SH-SY5Y (cell line): Measurements from ENCODE around the gene SGMS1.

Source experiments
- GATA2 ChIP-seq: IDR thresholded peaks from 2 replicates; pipeline ENCODE4 v1.6.1; 2011; ENCODE audit warnings: mild to moderate bottlenecking, low read depth, low read length
- GATA3 ChIP-seq: IDR thresholded peaks from 2 replicates; pipeline ENCODE4 v1.6.1; 2011; ENCODE audit warnings: low read depth, mild to moderate bottlenecking, low read length, moderate library complexity

Gene SGMS1

DNA sequence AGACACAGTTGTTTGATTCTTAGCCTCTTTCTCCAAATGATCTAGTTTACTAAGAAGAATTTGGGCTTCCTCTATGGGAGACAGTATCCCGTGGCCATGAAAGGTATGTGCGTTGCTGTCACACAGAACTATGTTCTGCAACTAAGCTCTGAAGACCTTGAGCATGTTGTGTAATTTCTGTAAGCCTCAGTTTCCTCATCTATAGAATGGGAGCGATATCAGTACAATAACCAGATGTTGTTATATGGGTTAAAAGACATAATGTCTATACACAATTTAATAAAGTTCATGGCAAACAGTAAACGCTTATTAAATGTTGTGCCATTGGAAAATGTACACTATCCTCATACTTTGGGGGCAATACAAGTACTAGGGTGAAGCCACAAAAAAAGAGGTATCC is 187.0 kb downstream of the SGMS1 start:
- TF ChIP-seq GATA2 = no peak
- TF ChIP-seq GATA3 = no peak

DNA sequence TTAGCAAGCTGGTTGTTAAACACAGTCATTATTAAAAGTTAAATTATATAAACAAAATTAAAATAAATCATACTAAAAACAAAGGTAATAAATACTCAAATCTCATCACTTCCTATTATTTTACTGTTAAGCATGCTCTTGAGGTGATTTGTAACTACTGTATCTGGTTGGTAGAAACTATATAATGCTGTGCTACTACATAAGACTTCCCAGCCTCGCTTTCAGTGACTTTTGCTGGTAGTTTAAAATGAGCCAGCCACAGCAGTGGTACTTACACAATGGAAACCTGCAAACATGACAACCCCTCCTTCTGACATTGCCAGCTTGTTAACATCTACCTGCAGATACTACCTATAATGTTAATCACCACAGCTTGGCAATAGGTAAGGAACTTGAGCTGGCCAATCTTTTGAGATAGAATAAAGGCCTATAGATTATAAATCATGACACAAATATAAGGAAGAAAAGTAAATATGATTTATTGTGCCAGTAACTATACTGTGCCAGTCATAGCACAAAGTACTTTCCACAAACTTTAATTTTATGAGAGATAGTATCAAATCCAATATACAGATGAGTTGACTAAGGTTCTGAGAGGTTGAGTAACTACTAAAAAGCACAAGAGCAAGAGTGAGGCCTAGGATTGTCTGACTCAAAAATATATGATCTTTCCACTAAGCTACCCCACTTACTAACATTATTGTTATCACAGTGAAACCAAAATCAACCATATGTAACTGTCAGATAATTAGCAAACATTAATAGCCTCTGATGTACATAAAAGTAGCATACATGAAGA is 191.3 kb downstream of the SGMS1 start:
- TF ChIP-seq GATA2 (no peak), GATA3 (no peak)

DNA sequence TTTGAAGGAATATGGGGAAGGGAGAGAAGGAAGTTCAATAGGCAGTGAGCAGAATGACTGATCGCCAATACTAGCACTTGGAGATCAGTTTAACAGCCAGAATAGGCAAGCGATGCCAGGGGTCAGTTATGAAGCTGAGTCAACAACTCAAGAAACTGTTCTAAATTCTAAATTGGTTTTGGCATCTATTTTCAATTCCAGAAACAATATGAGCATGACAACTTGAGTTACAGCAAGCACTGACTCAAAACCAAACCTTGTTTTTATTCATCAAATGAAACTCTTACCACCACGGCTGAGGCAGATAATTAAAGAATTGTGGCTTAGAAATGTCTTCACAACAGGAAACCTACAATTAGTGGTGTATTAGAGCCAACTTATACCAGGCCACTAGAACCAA is 192.0 kb downstream of the SGMS1 start:
- TF ChIP-seq GATA3 = no peak
- TF ChIP-seq GATA2 = no peak

DNA sequence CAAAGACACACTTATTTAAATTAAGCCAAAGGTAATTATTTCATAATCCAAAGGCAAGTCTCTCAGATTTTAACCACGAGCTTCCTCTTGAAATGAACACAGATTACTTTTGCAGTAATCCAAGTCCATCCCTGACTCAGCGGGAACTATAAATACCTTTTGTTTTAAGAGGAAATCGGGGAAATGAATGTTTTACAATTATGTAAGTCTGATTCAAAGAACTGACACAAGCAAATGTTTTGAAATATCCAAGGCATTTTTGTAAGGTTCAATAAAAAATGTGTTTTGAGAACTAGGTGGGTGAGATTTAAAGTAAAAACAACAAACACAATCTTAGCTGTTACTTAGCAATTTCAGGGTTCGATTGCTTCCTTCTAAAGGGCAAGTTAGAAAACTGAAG is 192.6 kb downstream of the SGMS1 start:
- TF ChIP-seq GATA3 = no peak
- no peak for TF ChIP-seq GATA2

DNA sequence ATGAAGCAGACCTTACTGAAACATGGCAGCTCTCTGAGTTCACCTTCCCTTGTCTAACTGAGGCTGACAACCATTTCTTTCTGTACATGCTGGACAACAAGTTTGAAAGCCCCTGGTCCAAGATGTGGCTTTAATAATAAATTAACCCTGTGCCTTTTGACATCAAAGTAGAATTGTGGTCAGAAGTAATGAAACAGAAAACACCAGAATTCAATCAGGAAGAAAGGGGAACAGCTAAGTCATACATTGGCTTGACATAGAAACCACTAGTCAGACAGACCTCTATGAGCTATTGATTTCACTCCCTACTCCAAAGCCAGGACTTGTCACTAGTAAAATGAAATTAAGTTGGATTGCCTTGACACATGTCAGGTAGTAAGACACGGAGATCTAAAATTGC is 197.3 kb downstream of the SGMS1 start:
- TF ChIP-seq GATA2 (no peak), GATA3 (no peak)

DNA sequence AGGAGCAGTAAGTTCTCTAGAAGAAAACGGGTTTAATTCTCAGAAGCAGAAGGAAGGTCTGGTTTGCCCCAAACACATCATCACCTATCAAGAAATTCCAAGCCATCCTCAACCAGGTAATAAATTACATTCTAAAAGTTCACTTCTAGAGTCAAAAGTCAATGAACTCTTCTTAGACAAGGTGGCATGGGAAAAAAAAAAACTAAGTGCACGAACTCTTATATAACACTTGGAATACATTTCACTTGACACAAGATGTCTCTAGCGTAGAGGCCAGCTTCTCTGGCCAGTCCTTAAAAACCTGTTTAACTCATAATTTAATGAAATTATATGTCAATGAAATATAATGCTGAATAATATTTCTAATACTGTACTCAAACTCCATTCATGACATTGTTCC is 200.3 kb downstream of the SGMS1 start:
- no peak for TF ChIP-seq GATA3

DNA sequence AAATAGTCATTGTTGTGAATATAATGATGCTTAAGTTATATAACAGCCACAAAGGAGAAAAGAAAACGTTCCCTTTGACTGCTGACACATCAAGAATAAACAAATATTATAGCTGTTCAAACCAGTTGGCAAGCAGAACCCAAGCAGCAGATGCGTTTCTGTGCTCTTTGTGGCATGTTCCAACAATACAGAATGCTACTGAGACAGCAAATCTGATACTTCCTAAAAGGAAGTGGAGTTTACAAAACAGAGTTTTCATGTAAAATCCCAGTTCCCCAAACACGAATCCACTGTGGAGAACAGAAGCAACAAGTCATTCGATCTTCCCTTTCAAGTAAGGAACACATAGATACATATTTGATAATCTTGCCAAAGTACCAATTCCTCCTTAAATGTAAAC is 201.5 kb downstream of the SGMS1 start:
- TF ChIP-seq GATA2 (no peak), GATA3 (no peak)

DNA sequence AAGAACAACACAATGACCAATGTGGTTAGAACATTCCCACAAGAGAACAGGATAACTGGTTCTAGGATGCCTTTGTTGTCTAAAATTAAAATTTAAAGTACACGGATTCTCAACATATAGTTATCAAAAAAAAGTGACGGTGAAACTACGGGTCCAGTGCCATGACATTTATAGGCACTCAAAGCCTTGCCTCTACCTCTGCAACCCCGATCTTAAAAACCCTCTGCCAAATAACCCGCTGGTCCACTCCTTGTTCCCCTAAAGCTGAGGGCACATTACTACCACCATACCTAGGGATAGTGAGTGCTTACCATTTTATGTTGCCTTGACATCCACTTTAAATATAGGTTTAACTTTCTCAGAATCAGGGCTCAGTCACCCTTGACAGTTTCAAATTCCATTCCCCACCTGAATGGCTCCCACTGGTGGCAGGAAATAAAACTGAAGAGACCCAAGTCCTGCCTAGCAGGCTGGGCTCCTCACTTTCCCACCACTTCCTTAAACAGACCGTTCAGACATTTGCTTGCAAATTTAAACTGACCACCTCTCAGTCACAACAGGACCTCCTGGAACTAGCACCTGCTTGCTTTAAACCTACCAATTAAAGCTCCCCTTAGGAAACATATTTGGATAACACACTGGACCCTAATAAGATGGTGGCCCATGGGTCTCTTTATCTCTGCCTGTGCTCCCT is 202.6 kb downstream of the SGMS1 start:
- no peak for TF ChIP-seq GATA3

DNA sequence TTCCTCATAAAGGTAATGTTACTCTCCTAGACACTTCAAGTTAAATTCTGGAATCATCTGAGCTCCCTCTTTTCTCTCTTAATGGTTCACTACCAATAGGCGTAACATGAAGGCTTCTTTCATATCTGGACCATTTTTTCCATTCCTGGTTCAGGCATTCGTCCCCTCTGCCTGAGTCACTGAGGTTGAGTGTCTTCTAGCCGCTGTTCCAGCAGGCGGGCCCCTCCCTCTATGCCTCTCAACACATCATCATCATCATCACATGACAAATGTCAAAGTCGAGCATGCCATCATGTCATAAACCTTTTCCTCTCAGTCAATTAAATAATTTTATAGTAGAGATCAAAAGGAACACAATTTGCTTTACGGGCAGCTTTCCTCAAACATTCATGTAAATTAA is 203.6 kb downstream of the SGMS1 start:
- no peak for TF ChIP-seq GATA3
- TF ChIP-seq GATA2 = no peak

DNA sequence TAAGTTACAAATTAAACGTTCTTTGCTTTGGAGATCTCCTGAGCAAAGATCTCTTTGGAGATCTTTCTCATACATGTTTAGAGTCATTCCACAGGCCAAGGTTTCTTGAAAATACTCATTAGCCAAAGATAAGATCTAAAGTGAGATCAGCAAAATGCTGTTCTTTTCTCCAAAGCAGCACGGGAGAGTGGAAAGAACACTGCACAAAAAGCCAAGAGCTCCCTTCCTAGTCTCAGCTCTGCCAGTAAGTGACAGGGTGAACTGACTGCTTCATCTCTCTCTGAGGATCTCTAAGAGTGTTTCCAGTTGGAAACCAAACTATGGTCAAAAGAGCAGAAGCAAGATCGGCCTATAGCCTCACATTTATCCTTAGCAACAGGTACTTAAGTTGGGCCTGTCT is 204.0 kb downstream of the SGMS1 start:
- no peak for TF ChIP-seq GATA2
- TF ChIP-seq GATA3 = no peak

DNA sequence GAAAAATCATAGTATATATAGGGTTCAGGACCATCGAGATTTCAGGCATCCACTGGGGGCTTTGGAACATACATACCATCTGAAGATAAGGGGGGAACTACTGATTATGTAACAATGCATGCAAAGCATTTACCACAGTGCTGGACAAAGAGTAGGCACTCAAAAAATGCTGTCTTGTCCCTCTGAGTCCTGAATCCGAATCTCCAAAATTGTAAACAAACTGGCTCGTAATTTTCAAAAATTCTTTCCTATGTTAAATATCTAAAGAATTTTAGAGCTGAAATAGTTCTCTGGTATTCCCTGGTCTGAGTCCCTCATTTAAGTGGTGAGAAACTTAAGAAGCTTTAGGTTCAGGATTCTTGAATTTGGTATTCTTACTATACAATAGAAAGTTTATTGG is 204.7 kb downstream of the SGMS1 start:
- TF ChIP-seq GATA3 = no peak

DNA sequence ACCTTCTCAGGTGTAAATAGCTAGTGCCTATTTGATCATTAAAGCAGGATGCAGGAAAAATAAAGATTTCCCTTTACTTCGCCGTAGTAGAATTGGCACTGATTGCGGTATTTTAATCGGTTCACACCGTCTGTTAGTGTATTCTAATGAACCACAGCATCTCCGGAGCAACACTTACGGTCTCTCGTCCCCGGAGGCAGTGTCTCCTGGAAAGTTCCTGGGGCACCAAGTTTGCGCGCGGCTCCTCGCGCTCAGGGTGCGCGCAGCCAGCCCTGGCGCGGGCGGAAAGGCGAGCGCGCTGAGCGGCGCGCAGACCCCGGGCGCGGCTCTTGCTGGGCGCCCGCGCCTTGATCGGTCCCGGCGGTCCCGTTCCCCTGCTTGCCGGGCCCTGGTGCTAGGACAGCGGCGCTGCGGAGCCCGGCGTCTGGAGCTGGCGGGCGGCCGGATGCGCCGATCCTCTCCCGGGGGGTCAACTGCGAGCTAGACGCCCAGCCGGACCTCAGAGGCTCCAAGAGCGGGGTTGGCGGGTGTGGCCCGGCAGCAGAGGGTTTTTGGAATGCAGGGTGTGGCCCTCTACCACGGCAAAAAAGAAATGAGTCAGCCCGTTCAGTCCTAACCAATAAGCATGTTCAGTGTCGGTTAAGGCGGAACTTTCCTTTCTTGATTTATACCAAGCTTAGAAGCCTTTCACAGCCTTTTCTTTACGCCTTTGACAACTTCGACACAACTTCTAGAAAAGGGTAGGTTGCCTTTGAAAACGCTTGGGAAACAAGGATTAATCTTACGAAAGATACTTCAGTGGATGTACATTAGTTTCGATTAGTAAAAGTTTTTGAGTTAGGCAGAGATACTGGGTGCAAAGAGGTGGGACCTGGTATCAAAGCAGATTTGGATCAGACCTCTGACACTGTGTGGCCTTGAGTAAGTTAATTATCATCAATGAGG is 205.6 kb downstream of the SGMS1 start:
- TF ChIP-seq GATA3 (no peak), GATA2 (no peak)

DNA sequence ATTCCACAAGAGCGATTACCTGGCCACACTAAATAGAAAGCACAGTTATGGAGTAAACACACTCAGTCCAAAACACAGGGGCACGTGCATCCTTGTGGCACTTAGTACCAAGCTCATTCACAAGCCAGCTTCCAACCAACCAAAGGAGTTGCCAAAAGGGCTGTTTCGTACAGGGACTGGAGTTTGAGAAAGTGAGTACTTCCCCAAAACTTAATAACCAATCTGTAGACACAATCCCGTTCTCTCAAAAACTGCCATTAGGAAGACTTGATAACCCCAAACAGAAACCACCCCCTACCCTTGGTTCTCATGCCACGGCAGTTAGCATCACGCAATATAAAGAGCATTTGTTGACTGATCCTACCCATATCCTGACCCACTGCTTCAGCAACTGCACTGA is 206.3 kb downstream of the SGMS1 start:
- no peak for TF ChIP-seq GATA3
- TF ChIP-seq GATA2 = no peak

DNA sequence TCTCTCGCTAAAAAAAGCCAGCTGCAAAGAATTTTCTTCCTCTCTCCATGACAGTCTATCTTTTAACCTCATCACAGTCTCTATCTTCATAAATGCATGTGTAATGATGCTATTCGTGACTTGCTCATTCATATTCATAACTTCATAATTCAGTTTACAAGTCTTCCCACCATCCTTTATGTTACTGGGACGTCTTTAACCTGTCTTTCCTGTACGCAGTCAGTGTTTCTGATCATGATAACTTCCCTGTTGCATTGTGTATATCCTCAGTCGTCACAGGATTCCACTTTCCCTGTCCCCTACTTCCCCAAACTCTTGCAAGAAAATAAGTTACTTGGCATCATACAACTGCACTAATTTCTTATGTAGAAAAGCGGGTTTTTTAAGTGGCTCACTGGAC is 206.9 kb downstream of the SGMS1 start:
- no peak for TF ChIP-seq GATA2
- no peak for TF ChIP-seq GATA3
